Heart right ventricle (tissue), 16 donors: ENCODE results near the gene SLC35B2. TPM values are rescaled to one million over a fixed set of nuclear protein-coding genes. Genes with fewer than 3 reads are reported as not detected.
"Not testable (repeated sequence)": the region's sequence is repeated elsewhere in the genome, so short reads cannot be mapped to it uniquely, and the experiment has no call there.

Experiments
- ATAC-seq, 8 donors: fragments of 200-7000 bp; cut with Tn5 transposase; one replicate each; pipeline ENCODE4 v1.9.1; 2020; ENCODE audit warnings: mild to moderate bottlenecking in 8 of 8, moderate library complexity in 8 of 8, moderate number of reproducible peaks in 1 of 8
- DNase-seq, 2 donors: peaks; one replicate each; pipeline ENCODE4 v3.0.0-alpha.2; 2020
- H3K27ac ChIP-seq, 10 donors: fragments of 200-600 bp; sonication (generic) in 2 of 10; one replicate each; pipeline versions ENCODE4 v1.5.0 to v1.8.0; 2020 to 2022; ENCODE audit warnings: mild to moderate bottlenecking in 3 of 10
- H3K27me3 ChIP-seq, 7 donors: fragments of 200-600 bp; one replicate each; pipeline ENCODE4 v1.8.0; 2021 to 2022; ENCODE audit warnings: mild to moderate bottlenecking in 2 of 7
- H3K36me3 ChIP-seq, 9 donors: fragments of 200-600 bp; sonication (generic) in 1 of 9; one replicate each; pipeline versions ENCODE4 v1.5.0 to v1.8.0; 2020 to 2022; ENCODE audit warnings: mild to moderate bottlenecking in 2 of 9
- H3K4me1 ChIP-seq, 9 donors: fragments of 200-600 bp; sonication (generic) in 1 of 9; one replicate each; pipeline versions ENCODE4 v1.5.0 to v1.8.0; 2020 to 2022; ENCODE audit warnings: mild to moderate bottlenecking in 4 of 9
- H3K4me3 ChIP-seq, 10 donors: fragments of 200-600 bp; sonication (generic) in 2 of 10; one replicate each; pipeline versions ENCODE4 v1.5.0 to v1.8.0; 2020 to 2022; ENCODE audit warnings: mild to moderate bottlenecking in 7 of 10, moderate library complexity in 2 of 10
- H3K9me3 ChIP-seq, 11 donors: fragments of 200-600 bp in 10 of 11; sonication (generic) in 2 of 11; one replicate each; pipeline versions ENCODE4 v1.5.0 to v1.8.0; 2013 to 2022; ENCODE audit warnings: mild to moderate bottlenecking in 2 of 11, control low read depth in 1 of 11, moderate library complexity in 1 of 11
- WGBS, 2 donors: extraction: QIAGEN DNeasy Blood & Tissue Kit; methylation state at CpG; one replicate each; pipeline ENCODE4 v1.1.7; 2013; ENCODE audit warnings: inconsistent platforms in 1 of 2; 5-methylcytosine and 5-hydroxymethylcytosine counted together
- intact Hi-C, 10 donors: fragments of 100-400 bp; cut with DNase I; formaldehyde crosslinking; loops; one replicate each; pipeline versions ENCODE4 v1.11.1 to v1.14.2; 2022
- polyA plus RNA-seq, 2 donors: library from polyadenylated mRNA; stranded (reverse); fragments of 200-250 nt; gene quantifications; one replicate each; pipeline ENCODE4 v1.2.3, GENCODE V29; 2013
- total RNA-seq, 10 donors: library from RNA; stranded (reverse); fragmentation: NEBNext Ultra II Directional in 3 of 10; extraction: Animal tissue kit (Norgen Biotek cat#: 25700) in 3 of 10; gene quantifications; one replicate each; pipeline versions ENCODE4 v1.2.1 to v1.2.4, GENCODE V29; 2021 to 2023
- TF ChIP-seq, protein P1 (sequence below), 9 donors: fragments of 200-600 bp; sonication (generic) in 2 of 9; IDR thresholded peaks; one replicate each; pipeline versions ENCODE4 v1.5.0 to v1.8.0; 2021 to 2022; ENCODE audit warnings: antibody characterized with exemption in 9 of 9, mild to moderate bottlenecking in 5 of 9, moderate library complexity in 1 of 9
- donor health status: Arrhythmogenic right ventricular cardiomyopathy.
- donor health status: ischemic (EF 13 %, LVEDD 7.1; RV severe dilation, severe dysfunction).
- donor health status: healthy with polysubstance abuse.
- donor health status: DM: no; HTN: yes; CAD: no.
- donor health status: DM: no; HTN: no; CAD: no.
- donor health status: ischemic (EF 25% LVEDD 6.9; RV normal size, moderate dysfunction).
- donor health status: ischemic (EF 25% LVEDD 5.7; RV mildly dilated, moderate dysfunction).
- donor health status: healthy.
- donor health status: DM: yes; HTN: yes; CAD: no.
- donor health status: Ischemic cardiomyopathy.
- donor health status: ischemic (EF 35%, LVEDD 5.7; RV mildly dilated, moderate dysfunction).
- donor health status: nonischemic (EF 11% LVEDD 7.7; RV severe dilation, severe dysfunction).
- donor health status: DM: yes; HTN: yes; CAD: no.
- donor health status: PGD.
- donor health status: ischemic (EF 29% LVEDD 5.4; RV normal size, mild dysfunction).
- donor health status: nonischemic (EF 23%, LVEDD 6.1; RV moderate dilation, normal function).

The SLC35B2 gene
- total and polyA plus RNA-seq, 12 donors = 9.1 to 29.8 (median 23.7) TPM

DNA sequence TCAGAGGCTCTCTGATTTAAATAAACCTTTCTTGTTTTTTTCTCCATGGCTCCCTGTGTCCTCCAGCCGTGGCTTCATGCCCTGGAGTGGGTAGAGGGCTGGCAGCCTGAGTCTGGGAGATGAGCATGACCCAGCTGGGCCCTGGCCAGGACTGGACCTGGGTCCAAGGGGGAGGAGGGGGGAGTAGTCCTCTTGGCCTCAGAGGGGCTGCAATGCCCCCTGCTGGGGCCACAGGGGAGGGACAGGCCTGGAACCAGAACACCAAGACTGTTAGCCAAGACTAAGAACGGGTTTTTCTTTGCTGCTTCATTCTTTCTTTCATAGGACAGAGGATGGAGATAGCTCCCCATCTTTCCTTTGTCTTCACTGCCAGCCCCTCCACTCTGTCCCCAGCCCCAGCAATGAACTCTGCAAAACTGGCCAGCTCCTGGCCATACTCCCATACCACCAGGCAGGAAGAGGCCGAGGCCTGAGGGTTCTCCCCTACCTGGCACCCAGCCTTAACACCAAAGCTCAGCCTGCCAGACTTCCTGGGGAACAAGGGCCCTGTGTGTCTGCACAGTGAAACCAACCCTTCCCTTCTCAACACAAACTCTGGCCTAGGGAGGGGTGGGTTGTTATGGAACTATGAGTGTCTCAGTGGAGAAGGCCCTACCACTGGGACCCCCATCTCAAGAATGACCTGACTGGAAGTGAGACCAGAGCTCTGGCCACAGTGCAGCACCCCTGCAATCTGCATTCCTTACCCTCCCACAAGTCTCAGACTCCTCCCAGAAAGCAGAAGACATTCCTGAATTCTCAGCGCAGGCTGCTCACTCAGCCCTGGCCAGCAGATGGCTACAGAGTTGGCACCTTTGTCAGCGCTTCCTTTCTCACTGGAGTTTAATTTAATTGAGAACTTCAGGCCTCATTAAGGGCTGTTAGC lies 23.0 kb downstream of the SLC35B2 start:
- H3K4me1 ChIP-seq = peaks cover 23 to 91% (median 64%) of the 10 kb centered on the region in 9 donors
- ATAC-seq (peak; percentile 54 to 83 (median 71)), DNase-seq (peak; percentile 89 to 90)
- H3K27me3 ChIP-seq = no peaks in the 10 kb centered on the region
- H3K27ac ChIP-seq = peak overlapping the region; percentile 52 to 98 (median 90)
- WGBS, 2 donors = 14 to 19% methylated on average over 5 of the region's 5 CpGs
- H3K36me3 ChIP-seq = peaks cover 0 to 55% (median 24%) of the 10 kb centered on the region in 9 donors
- no peak overlapping the region for H3K4me3 ChIP-seq
- H3K9me3 ChIP-seq = no peaks in the 10 kb centered on the region
- TF ChIP-seq, protein P1, sequence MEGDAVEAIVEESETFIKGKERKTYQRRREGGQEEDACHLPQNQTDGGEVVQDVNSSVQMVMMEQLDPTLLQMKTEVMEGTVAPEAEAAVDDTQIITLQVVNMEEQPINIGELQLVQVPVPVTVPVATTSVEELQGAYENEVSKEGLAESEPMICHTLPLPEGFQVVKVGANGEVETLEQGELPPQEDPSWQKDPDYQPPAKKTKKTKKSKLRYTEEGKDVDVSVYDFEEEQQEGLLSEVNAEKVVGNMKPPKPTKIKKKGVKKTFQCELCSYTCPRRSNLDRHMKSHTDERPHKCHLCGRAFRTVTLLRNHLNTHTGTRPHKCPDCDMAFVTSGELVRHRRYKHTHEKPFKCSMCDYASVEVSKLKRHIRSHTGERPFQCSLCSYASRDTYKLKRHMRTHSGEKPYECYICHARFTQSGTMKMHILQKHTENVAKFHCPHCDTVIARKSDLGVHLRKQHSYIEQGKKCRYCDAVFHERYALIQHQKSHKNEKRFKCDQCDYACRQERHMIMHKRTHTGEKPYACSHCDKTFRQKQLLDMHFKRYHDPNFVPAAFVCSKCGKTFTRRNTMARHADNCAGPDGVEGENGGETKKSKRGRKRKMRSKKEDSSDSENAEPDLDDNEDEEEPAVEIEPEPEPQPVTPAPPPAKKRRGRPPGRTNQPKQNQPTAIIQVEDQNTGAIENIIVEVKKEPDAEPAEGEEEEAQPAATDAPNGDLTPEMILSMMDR (IDR thresholded peaks at IDR 0.05) = peak; percentile 69 to 89 (median 86)
- intact Hi-C loops = loop anchor here (1.0 to 10.0 kb wide), 10 partner anchors 13 to 140 kb away; no protein-coding TSS in a partner anchor

DNA sequence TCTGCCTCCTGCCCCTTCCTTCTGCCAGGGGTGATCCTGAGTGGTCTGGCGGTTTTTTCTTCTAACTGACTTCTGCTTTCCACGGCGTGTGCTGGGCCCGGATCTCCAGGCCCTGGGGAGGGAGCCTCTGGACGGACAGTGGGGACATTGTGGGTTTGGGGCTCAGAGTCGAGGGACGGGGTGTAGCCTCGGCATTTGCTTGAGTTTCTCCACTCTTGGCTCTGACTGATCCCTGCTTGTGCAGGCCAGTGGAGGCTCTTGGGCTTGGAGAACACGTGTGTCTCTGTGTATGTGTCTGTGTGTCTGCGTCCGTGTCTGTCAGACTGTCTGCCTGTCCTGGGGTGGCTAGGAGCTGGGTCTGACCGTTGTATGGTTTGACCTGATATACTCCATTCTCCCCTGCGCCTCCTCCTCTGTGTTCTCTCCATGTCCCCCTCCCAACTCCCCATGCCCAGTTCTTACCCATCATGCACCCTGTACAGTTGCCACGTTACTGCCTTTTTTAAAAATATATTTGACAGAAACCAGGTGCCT lies 23.7 kb downstream of the SLC35B2 start:
- Histone ChIP-seq H3K4me1 (peaks cover 23 to 97% (median 72%) of the 10 kb centered on the region in 9 donors), H3K36me3 (peaks cover 0 to 56% (median 24%) of the 10 kb centered on the region in 9 donors), H3K4me3 (no peak overlapping the region), H3K27ac (peak overlapping the region; percentile 52 to 98 (median 90)), H3K9me3 (no peaks in the 10 kb centered on the region), H3K27me3 (no peaks in the 10 kb centered on the region)
- ATAC-seq = peak in 2 of 8 donors; percentile 4 to 42
- no peak for DNase-seq
- WGBS, 2 donors = 35 to 45% methylated on average over 14 of the region's 14 CpGs
- intact Hi-C loops = loop anchor here in 8 of 10 donors (1.0 to 10.0 kb wide), 8 partner anchors 12 to 139 kb away; no protein-coding TSS in a partner anchor
- TF ChIP-seq, protein P1 (IDR thresholded peaks at IDR 0.05) = no peak

DNA sequence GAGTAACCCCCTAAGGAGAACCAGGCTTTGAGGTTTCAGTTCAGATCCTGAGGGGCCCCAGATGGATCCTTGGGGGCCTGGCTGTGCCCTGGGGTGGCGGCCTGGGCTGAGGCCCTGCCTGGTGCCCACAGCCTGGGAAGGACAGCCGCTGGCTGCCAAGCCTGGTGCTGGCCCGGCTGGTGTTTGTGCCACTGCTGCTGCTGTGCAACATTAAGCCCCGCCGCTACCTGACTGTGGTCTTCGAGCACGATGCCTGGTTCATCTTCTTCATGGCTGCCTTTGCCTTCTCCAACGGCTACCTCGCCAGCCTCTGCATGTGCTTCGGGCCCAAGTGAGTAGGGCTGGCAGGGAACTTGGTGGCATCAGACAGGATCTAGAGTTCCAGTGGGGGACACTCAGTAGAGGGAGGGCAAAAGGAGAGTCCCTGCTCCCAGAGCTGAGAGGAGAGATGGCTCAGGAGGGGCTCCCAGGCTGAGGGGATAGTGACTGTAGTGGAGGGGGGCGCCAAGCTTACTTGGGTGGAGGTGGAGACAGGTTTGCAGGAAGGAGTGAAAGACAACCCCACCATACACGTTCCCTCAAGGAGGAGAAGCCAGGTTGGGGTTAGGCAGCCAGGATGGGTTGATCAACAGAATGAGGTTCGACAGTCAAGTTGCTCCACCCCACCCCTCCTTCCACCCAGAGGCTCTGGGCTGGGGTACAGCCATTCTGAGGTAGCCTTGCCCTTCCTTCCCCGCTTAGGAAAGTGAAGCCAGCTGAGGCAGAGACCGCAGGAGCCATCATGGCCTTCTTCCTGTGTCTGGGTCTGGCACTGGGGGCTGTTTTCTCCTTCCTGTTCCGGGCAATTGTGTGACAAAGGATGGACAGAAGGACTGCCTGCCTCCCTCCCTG lies 24.4 kb downstream of the SLC35B2 start:
- no peaks in the 10 kb centered on the region for H3K27me3 ChIP-seq
- peaks cover 0 to 56% (median 24%) of the 10 kb centered on the region in 9 donors for H3K36me3 ChIP-seq
- DNase-seq (peak in 1 of 2 donors; percentile 22), ATAC-seq (no peak)
- no peak overlapping the region for H3K4me3 ChIP-seq
- peak overlapping the region; percentile 52 to 98 (median 90) for H3K27ac ChIP-seq
- 59 to 71% methylated on average over 15 to 16 of the region's 16 CpGs for WGBS, 2 donors
- peaks cover 26 to 97% (median 74%) of the 10 kb centered on the region in 9 donors for H3K4me1 ChIP-seq
- TF ChIP-seq, protein P1 (IDR thresholded peaks at IDR 0.05) = no peak
- no peaks in the 10 kb centered on the region for H3K9me3 ChIP-seq
- intact Hi-C loops = loop anchor here in 4 of 10 donors (5.0 to 10.0 kb wide), 3 partner anchors 61 to 138 kb away; no protein-coding TSS in a partner anchor

DNA sequence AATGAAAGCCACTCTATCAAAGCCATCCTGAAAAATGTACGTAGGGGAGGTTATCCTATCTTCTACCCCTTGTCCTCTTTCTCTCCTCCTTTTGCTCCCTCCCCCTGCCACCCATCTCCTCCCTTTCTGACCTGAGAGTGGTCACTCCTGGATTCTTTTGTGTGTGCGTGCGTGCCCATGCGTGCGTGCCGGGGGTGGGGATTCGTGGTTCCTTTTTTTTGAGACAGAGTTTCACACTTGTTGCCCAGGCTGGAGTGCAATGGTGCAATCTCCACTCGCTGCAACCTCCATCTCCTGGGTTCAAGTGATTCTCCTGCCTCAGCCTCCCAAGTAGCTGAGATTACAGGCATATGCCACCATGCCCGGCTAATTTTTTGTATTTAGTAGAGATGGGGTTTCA lies 25.9 kb downstream of the SLC35B2 start:
- not testable (repeated sequence) for ATAC-seq, DNase-seq, H3K9me3 ChIP-seq, H3K4me3 ChIP-seq, H3K27me3 ChIP-seq
- Histone ChIP-seq H3K36me3 (peaks cover 0 to 56% (median 24%) of the 10 kb centered on the region in 9 donors), H3K27ac (peak overlapping the region in 9 of 10 donors; percentile 47 to 98 (median 93)), H3K4me1 (peaks cover 26 to 99% (median 78%) of the 10 kb centered on the region in 9 donors)
- WGBS, 2 donors = 84 to 87% methylated on average over 9 of the region's 9 CpGs
- intact Hi-C loops = loop anchor here in 4 of 10 donors (5.0 to 10.0 kb wide), 3 partner anchors 59 to 137 kb away; no protein-coding TSS in a partner anchor
